Mucosa of rectum (tissue), 2 donors: ENCODE measurements around the gene TRIM21.
"Not testable (repeated sequence)": the region's sequence is repeated elsewhere in the genome, so short reads cannot be mapped to it uniquely, and the experiment has no call there.

Experiments
- H3K27ac ChIP-seq, 2 donors: one replicate each; pipeline ENCODE4 v1.7.0; 2013; ENCODE audit warnings: inconsistent platforms in 2 of 2, low read depth in 2 of 2, low read length in 2 of 2
- H3K27me3 ChIP-seq, 2 donors: one replicate each; pipeline ENCODE4 v1.7.0; 2013; ENCODE audit warnings: low read length in 2 of 2; ENCODE audit not compliant: control insufficient read depth in 2 of 2, insufficient read depth in 2 of 2
- H3K36me3 ChIP-seq, 2 donors: one replicate each; pipeline ENCODE4 v1.7.0; 2013; ENCODE audit warnings: low read length in 2 of 2; ENCODE audit not compliant: control insufficient read depth in 2 of 2, insufficient read depth in 2 of 2
- H3K4me1 ChIP-seq, 2 donors: one replicate each; pipeline ENCODE4 v1.7.0; 2013; ENCODE audit warnings: low read length in 2 of 2, mild to moderate bottlenecking in 1 of 2; ENCODE audit not compliant: control insufficient read depth in 2 of 2, insufficient read depth in 2 of 2
- H3K4me3 ChIP-seq, 2 donors: one replicate each; pipeline ENCODE4 v1.7.0; 2013; ENCODE audit warnings: low read length in 2 of 2
- H3K9ac ChIP-seq, 2 donors: one replicate each; pipeline ENCODE4 v1.7.0; 2013; ENCODE audit warnings: low read length in 2 of 2, low read depth in 1 of 2, mild to moderate bottlenecking in 1 of 2
- H3K9me3 ChIP-seq, 2 donors: one replicate each; pipeline ENCODE4 v1.7.0; 2013; ENCODE audit warnings: low read length in 2 of 2; ENCODE audit not compliant: control insufficient read depth in 2 of 2
- donor health status: healthy.
- donor health status: Normal muscosa, but diverticular disease.

Gene TRIM21

GRCh38 chr11:4393209-4393857 lies at the start of gene TRIM21:
Gene TRIM21 (minus strand): TSS chr11:4393702. CDS start chr11:4390409, 3,293 bp downstream.
- peak within 1 kb of the TSS; percentile 75 to 87 for H3K27ac ChIP-seq
- peak within 1 kb of the TSS; percentile 92 to 96 for H3K9ac ChIP-seq
- H3K27me3 ChIP-seq = no peaks in the 10 kb centered on the region
- no peaks in the 10 kb centered on the region for H3K9me3 ChIP-seq
- peak within 1 kb of the TSS; percentile 97 to 98 for H3K4me3 ChIP-seq
- H3K36me3 ChIP-seq = peaks cover 19% of the 10 kb centered on the region in 2 donors
- H3K4me1 ChIP-seq = peaks cover 0 to 4% of the 10 kb centered on the region in 2 donors

- Histone ChIP-seq H3K27ac (no peak overlapping the region), H3K9ac (no peak overlapping the region), H3K9me3 (no peaks in the 10 kb centered on the region), H3K27me3 (no peaks in the 10 kb centered on the region), H3K4me3 (no peak overlapping the region), H3K36me3 (no peaks in the 10 kb centered on the region), H3K4me1 (no peaks in the 10 kb centered on the region)
Measured at GRCh38 chr11:4441515-4441914, 48.0 kb upstream of the TRIM21 start.

- no peak overlapping the region for H3K27ac ChIP-seq
Measured at GRCh38 chr11:4436411-4436810, 42.9 kb upstream of the TRIM21 start.

GRCh38 chr11:4433856-4434255 lies 40.4 kb upstream of the TRIM21 start:
- Histone ChIP-seq H3K9ac (no peak overlapping the region), H3K27ac (no peak overlapping the region), H3K36me3 (no peaks in the 10 kb centered on the region), H3K9me3 (no peaks in the 10 kb centered on the region), H3K4me3 (no peak overlapping the region), H3K4me1 (no peaks in the 10 kb centered on the region), H3K27me3 (no peaks in the 10 kb centered on the region)

More at GRCh38 chr11:4436411-4436810, 42.9 kb upstream of the TRIM21 start:
- Histone ChIP-seq H3K9ac (no peak overlapping the region), H3K4me3 (no peak overlapping the region), H3K27me3 (no peaks in the 10 kb centered on the region), H3K9me3 (no peaks in the 10 kb centered on the region), H3K36me3 (no peaks in the 10 kb centered on the region), H3K4me1 (no peaks in the 10 kb centered on the region)

GRCh38 chr11:4430051-4430450 lies 36.5 kb upstream of the TRIM21 start:
- Histone ChIP-seq H3K4me1 (no peaks in the 10 kb centered on the region), H3K27me3 (no peaks in the 10 kb centered on the region), H3K36me3 (no peaks in the 10 kb centered on the region), H3K27ac (no peak overlapping the region), H3K4me3 (no peak overlapping the region), H3K9ac (no peak overlapping the region), H3K9me3 (no peaks in the 10 kb centered on the region)

GRCh38 chr11:4418403-4418802 lies 24.9 kb upstream of the TRIM21 start:
- Histone ChIP-seq H3K4me1 (no peaks in the 10 kb centered on the region), H3K36me3 (no peaks in the 10 kb centered on the region), H3K27ac (no peak overlapping the region), H3K27me3 (no peaks in the 10 kb centered on the region), H3K4me3 (no peak overlapping the region), H3K9ac (no peak overlapping the region), H3K9me3 (no peaks in the 10 kb centered on the region)

- Histone ChIP-seq H3K36me3 (no peaks in the 10 kb centered on the region), H3K27me3 (no peaks in the 10 kb centered on the region), H3K27ac (no peak overlapping the region)
Measured at GRCh38 chr11:4416816-4417215, 23.3 kb upstream of the TRIM21 start.

GRCh38 chr11:4416306-4416705 lies 22.8 kb upstream of the TRIM21 start:
- no peaks in the 10 kb centered on the region for H3K4me1 ChIP-seq
- H3K4me3 ChIP-seq = no peak overlapping the region
- no peaks in the 10 kb centered on the region for H3K36me3 ChIP-seq
- no peaks in the 10 kb centered on the region for H3K27me3 ChIP-seq
- H3K9ac ChIP-seq = no peak overlapping the region
- H3K9me3 ChIP-seq = no peaks in the 10 kb centered on the region
- H3K27ac ChIP-seq = no peak overlapping the region

More at GRCh38 chr11:4416816-4417215, 23.3 kb upstream of the TRIM21 start:
- H3K4me1 ChIP-seq = no peaks in the 10 kb centered on the region
- no peak overlapping the region for H3K4me3 ChIP-seq
- H3K9me3 ChIP-seq = no peaks in the 10 kb centered on the region
- no peak overlapping the region for H3K9ac ChIP-seq

- H3K36me3 ChIP-seq, H3K4me1 ChIP-seq, H3K9me3 ChIP-seq, H3K9ac ChIP-seq, H3K27me3 ChIP-seq, H3K4me3 ChIP-seq, H3K27ac ChIP-seq: not testable (repeated sequence)
Measured at GRCh38 chr11:4406206-4406605, 12.7 kb upstream of the TRIM21 start.

GRCh38 chr11:4393858-4394223 lies 339 bp upstream of the TRIM21 start:
- peak overlapping the region; percentile 97 to 98 for H3K4me3 ChIP-seq
- H3K4me1 ChIP-seq = peaks cover 0 to 4% of the 10 kb centered on the region in 2 donors
- H3K9me3 ChIP-seq = no peaks in the 10 kb centered on the region
- H3K27ac ChIP-seq = no peak overlapping the region
- peaks cover 14% of the 10 kb centered on the region in 2 donors for H3K36me3 ChIP-seq
- H3K9ac ChIP-seq = peak overlapping the region; percentile 92 to 96
- H3K27me3 ChIP-seq = no peaks in the 10 kb centered on the region
